DND-41 (cell line): ENCODE results near the gene RBBP5.

Experiments used
- ATAC-seq: fragments of 200-7000 bp; cut with Tn5 transposase; 3 replicates; pipeline ENCODE4 v1.9.1; 2021; ENCODE audit warnings: low read depth; ENCODE audit not compliant: insufficient read depth
- DNase-seq: peaks from one replicate; pipeline ENCODE4 v3.0.0-alpha.2; 2020
- H2AFZ ChIP-seq: 2 replicates; pipeline ENCODE4 v1.6.0; 2012; ENCODE audit warnings: low read depth, low read length
- H3K27ac ChIP-seq: 2 replicates; pipeline ENCODE4 v1.5.1; 2012; ENCODE audit warnings: low read length, inconsistent platforms
- H3K27me3 ChIP-seq: fragments of 200-600 bp; sonication (generic); 2 replicates; pipeline ENCODE4 v1.6.0; 2012; ENCODE audit warnings: low read length, mild to moderate bottlenecking, inconsistent platforms; ENCODE audit not compliant: insufficient read depth, poor library complexity
- H3K36me3 ChIP-seq: 2 replicates; pipeline ENCODE4 v1.5.1; 2012; ENCODE audit warnings: low read length, inconsistent platforms; ENCODE audit not compliant: insufficient read depth
- H3K4me1 ChIP-seq: 2 replicates; pipeline ENCODE4 v1.5.1; 2012; ENCODE audit warnings: mild to moderate bottlenecking, low read length; ENCODE audit not compliant: insufficient read depth
- H3K4me2 ChIP-seq: 2 replicates; pipeline ENCODE4 v1.6.0; 2012; ENCODE audit warnings: mild to moderate bottlenecking, moderate library complexity, low read length, inconsistent platforms; ENCODE audit not compliant: insufficient read depth
- H3K4me3 ChIP-seq, 2 experiments: fragments of 200-600 bp in 1 of 2; shearing (Covaris generic) in 1 of 2; 2 replicates each; pipeline ENCODE4 v1.5.1; 2012 to 2016; ENCODE audit warnings: inconsistent platforms in 2 of 2, low read length in 2 of 2, mild to moderate bottlenecking in 2 of 2, low read depth in 1 of 2, moderate library complexity in 1 of 2
- H3K79me2 ChIP-seq: 2 replicates; pipeline ENCODE4 v1.6.0; 2012; ENCODE audit warnings: low read length, inconsistent platforms; ENCODE audit not compliant: insufficient read depth
- H3K9ac ChIP-seq: 2 replicates; pipeline ENCODE4 v1.6.0; 2012; ENCODE audit warnings: low read depth, mild to moderate bottlenecking, inconsistent platforms, low read length, moderate library complexity
- H3K9me3 ChIP-seq: 2 replicates; pipeline ENCODE4 v1.5.1; 2012; ENCODE audit warnings: low read length, moderate library complexity, mild to moderate bottlenecking, inconsistent platforms; ENCODE audit not compliant: insufficient read depth, severe bottlenecking
- H4K20me1 ChIP-seq: 2 replicates; pipeline ENCODE4 v1.6.0; 2012; ENCODE audit warnings: low read length; ENCODE audit not compliant: insufficient read depth
- EZH2 ChIP-seq: IDR thresholded peaks from 3 replicates; pipeline ENCODE4 v1.6.1; 2012; ENCODE audit warnings: borderline replicate concordance, low read depth, mild to moderate bottlenecking, moderate library complexity, low read length, inconsistent platforms; ENCODE audit not compliant: severe bottlenecking
- TF ChIP-seq, protein P1 (sequence below): IDR thresholded peaks from 2 replicates; pipeline ENCODE4 v1.5.1; 2012; ENCODE audit warnings: borderline replicate concordance, low read length, moderate library complexity, mild to moderate bottlenecking; ENCODE audit not compliant: poor library complexity, severe bottlenecking; ENCODE audit errors: extremely low read depth

RBBP5 gene

DNA sequence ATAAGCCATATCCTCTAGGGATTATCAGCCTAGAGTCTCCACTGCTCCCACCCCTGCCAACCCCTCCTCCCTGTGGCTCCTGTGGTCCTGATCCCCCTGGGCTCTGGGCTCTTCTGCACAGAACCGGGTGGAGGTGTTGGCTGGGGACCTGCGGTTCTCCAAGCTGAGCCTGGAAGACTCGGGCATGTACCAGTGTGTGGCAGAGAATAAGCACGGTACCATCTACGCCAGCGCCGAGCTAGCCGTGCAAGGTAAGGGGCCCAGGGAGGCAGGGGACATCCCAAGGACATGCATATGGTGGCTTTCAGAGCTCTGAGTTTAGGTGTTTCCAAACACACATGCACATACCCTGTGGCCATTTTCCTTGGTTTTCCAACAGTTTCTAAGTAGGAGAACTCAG is 59.5 kb downstream of the RBBP5 start:
- H3K9me3 ChIP-seq, result no peaks in the 10 kb centered on the region
- no peak overlapping the region for H3K4me2 ChIP-seq
- no peak for ATAC-seq

DNA sequence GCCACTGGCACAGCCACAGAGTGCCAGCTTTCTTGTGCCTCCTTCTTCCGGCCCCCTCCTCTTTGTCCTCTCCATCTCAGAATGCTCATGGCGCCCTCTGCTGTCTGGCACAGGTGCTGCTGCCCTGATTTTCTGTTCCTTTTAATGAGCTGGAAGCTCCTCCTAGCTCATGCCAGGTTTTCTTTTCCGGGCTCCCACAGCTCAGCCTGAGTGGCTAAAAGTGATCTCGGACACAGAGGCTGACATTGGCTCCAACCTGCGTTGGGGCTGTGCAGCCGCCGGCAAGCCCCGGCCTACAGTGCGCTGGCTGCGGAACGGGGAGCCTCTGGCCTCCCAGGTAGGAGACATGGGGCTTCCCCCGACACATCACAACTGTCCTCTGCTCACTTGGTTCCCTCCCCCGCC is 60.1 kb downstream of the RBBP5 start:
- no peaks in the 10 kb centered on the region for H3K36me3 ChIP-seq

More for the DNA sequence above, 59.5 kb downstream of the RBBP5 start:
- no peak overlapping the region for H3K4me3 ChIP-seq
- peaks cover 4% of the 10 kb centered on the region for H3K4me1 ChIP-seq
- no peak for DNase-seq
- no peaks in the 10 kb centered on the region for H3K27me3 ChIP-seq
- no peaks in the 10 kb centered on the region for H3K79me2 ChIP-seq
- TF ChIP-seq, protein P1, sequence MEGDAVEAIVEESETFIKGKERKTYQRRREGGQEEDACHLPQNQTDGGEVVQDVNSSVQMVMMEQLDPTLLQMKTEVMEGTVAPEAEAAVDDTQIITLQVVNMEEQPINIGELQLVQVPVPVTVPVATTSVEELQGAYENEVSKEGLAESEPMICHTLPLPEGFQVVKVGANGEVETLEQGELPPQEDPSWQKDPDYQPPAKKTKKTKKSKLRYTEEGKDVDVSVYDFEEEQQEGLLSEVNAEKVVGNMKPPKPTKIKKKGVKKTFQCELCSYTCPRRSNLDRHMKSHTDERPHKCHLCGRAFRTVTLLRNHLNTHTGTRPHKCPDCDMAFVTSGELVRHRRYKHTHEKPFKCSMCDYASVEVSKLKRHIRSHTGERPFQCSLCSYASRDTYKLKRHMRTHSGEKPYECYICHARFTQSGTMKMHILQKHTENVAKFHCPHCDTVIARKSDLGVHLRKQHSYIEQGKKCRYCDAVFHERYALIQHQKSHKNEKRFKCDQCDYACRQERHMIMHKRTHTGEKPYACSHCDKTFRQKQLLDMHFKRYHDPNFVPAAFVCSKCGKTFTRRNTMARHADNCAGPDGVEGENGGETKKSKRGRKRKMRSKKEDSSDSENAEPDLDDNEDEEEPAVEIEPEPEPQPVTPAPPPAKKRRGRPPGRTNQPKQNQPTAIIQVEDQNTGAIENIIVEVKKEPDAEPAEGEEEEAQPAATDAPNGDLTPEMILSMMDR, result no peak
- TF ChIP-seq EZH2, result no peak
- no peaks in the 10 kb centered on the region for H3K36me3 ChIP-seq
- no peak overlapping the region for H3K9ac ChIP-seq
- no peak overlapping the region for H2AFZ ChIP-seq
- H3K27ac ChIP-seq, result no peak overlapping the region
- no peaks in the 10 kb centered on the region; the same call in 1 of the 2 replicates for H4K20me1 ChIP-seq

DNA sequence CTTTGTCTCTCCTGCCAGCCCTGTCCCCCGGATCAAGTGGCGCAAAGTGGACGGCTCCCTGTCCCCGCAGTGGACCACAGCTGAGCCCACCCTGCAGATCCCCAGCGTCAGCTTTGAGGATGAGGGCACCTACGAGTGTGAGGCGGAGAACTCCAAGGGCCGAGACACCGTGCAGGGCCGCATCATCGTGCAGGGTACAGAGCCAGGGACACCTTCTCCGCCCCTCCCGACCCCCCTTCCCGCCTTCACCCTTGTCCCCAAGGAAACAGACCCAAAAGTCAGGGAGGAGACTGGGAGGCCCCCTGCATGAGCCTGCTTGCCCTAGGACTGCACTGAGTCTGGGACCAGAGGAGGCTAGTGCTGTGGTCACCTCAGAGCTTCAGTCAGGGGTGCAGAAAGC is 60.6 kb downstream of the RBBP5 start:
- H3K36me3 ChIP-seq, result no peaks in the 10 kb centered on the region
- H3K4me1 ChIP-seq, result peaks cover 4% of the 10 kb centered on the region
- H3K27me3 ChIP-seq, result no peaks in the 10 kb centered on the region
- H3K27ac ChIP-seq, result no peak overlapping the region
- no peak overlapping the region for H3K4me3 ChIP-seq
- H4K20me1 ChIP-seq, result peaks cover 2% of the 10 kb centered on the region
- no peak for TF ChIP-seq EZH2
- TF ChIP-seq, protein P1, result no peak
- H3K9me3 ChIP-seq, result no peaks in the 10 kb centered on the region
- DNase-seq (no peak), ATAC-seq (no peak)
- peak overlapping the region; percentile 76; the same call in 1 of the 2 replicates for H2AFZ ChIP-seq
- H3K4me2 ChIP-seq, result no peak overlapping the region
- H3K9ac ChIP-seq, result no peak overlapping the region
- H3K79me2 ChIP-seq, result no peaks in the 10 kb centered on the region

More for the DNA sequence above, 60.1 kb downstream of the RBBP5 start:
- Histone ChIP-seq H3K9ac (no peak overlapping the region), H4K20me1 (peaks cover under 1% of the 10 kb centered on the region), H3K4me2 (no peak overlapping the region), H3K27ac (no peak overlapping the region), H3K4me3 (no peak overlapping the region), H3K9me3 (no peaks in the 10 kb centered on the region), H3K79me2 (no peaks in the 10 kb centered on the region), H2AFZ (peak overlapping the region; percentile 76; the same call in 1 of the 2 replicates), H3K27me3 (no peaks in the 10 kb centered on the region), H3K4me1 (peaks cover 4% of the 10 kb centered on the region)
- ATAC-seq, result peak; percentile 91
- TF ChIP-seq, protein P1, result peak; percentile 95
- TF ChIP-seq EZH2, result no peak
- DNase-seq, result peak; percentile 81

DNA sequence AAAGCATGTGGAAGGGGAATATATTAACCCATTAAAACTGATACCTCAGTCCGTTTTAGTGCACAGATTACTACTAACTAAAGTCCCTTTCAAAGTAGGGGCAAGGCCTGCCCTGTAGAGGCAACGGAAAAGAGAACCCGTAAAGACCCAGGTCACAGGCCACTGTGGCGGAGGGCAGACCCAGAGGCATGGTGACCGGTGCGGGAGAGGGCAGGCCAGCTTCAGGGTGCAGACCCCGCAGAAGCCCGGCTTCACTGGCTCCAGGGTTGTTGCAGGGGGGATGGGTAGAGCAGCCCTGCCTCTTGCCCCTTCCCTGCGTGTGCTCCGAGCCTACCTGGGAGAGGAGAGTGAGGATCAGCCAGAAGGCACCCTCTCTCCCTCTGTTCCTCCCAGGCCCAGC is 61.0 kb downstream of the RBBP5 start:
- no peak for TF ChIP-seq EZH2
- TF ChIP-seq, protein P1, result no peak
- Histone ChIP-seq H3K9me3 (no peaks in the 10 kb centered on the region), H3K4me1 (peaks cover 4% of the 10 kb centered on the region), H3K79me2 (no peaks in the 10 kb centered on the region), H2AFZ (no peak overlapping the region), H3K9ac (no peak overlapping the region), H3K27me3 (no peaks in the 10 kb centered on the region), H4K20me1 (peaks cover 2% of the 10 kb centered on the region), H3K36me3 (no peaks in the 10 kb centered on the region), H3K27ac (no peak overlapping the region), H3K4me2 (no peak overlapping the region), H3K4me3 (no peak overlapping the region)
- DNase-seq (no peak), ATAC-seq (no peak)
